HEK293T (cell line): ENCODE measurements around the gene OPTN.

Experiments used
- CTCF ChIA-PET: fragments of 350-600 bp; formaldehyde crosslinking; extraction: SDS; loops from one replicate; lab custom pipeline; 2021; ENCODE audit warnings: antibody characterized with exemption, inconsistent platforms; lab: Yijun Ruan, JAX
- POLR2A ChIA-PET: fragments of 350-600 bp; formaldehyde crosslinking; extraction: SDS; loops from one replicate; lab custom pipeline; 2020; ENCODE audit warnings: antibody characterized with exemption, inconsistent platforms; lab: Yijun Ruan, JAX
- DNase-seq: peaks from one replicate; pipeline ENCODE4 v3.0.0; 2012; ENCODE audit warnings: mixed read lengths; ENCODE audit errors: extremely low spot score
- ARNT ChIP-seq: fragments of 450-650 bp; IDR thresholded peaks from 2 replicates; pipeline ENCODE4 v1.6.1; 2017; ENCODE audit warnings: mild to moderate bottlenecking
- BHLHE40 ChIP-seq: fragments of 450-650 bp; IDR thresholded peaks from 2 replicates; pipeline ENCODE4 v1.6.1; 2016; ENCODE audit warnings: mild to moderate bottlenecking, moderate library complexity, borderline replicate concordance
- CTBP1 ChIP-seq: fragments of 450-650 bp; IDR thresholded peaks from 2 replicates; pipeline ENCODE4 v1.6.1; 2016; ENCODE audit warnings: borderline replicate concordance
- ELF4 ChIP-seq: fragments of 450-650 bp; IDR thresholded peaks from 2 replicates; pipeline ENCODE4 v1.6.1; 2017; ENCODE audit warnings: antibody characterized with exemption
- FOXA1 ChIP-seq: fragments of 450-650 bp; IDR thresholded peaks from 2 replicates; pipeline ENCODE4 v1.6.1; 2016; ENCODE audit warnings: mild to moderate bottlenecking
- FOXK2 ChIP-seq: fragments of 450-650 bp; IDR thresholded peaks from 2 replicates; pipeline ENCODE4 v1.6.1; 2016; ENCODE audit warnings: mild to moderate bottlenecking
- FOXM1 ChIP-seq: fragments of 450-650 bp; IDR thresholded peaks from 2 replicates; pipeline ENCODE4 v1.6.1; 2017; ENCODE audit warnings: mild to moderate bottlenecking, borderline replicate concordance
- HDGF ChIP-seq: fragments of 450-650 bp; IDR thresholded peaks from 2 replicates; pipeline ENCODE4 v1.6.1; 2017; ENCODE audit warnings: antibody characterized with exemption, borderline replicate concordance
- L3MBTL2 ChIP-seq: fragments of 450-650 bp; conservative IDR thresholded peaks from 2 replicates; pipeline ENCODE4 v1.6.1; 2016; ENCODE audit warnings: mild to moderate bottlenecking
- LEF1 ChIP-seq: fragments of 450-650 bp; IDR thresholded peaks from 2 replicates; pipeline ENCODE4 v1.6.1; 2017; ENCODE audit warnings: mild to moderate bottlenecking, borderline replicate concordance
- NFRKB ChIP-seq: fragments of 450-650 bp; IDR thresholded peaks from 2 replicates; pipeline ENCODE4 v1.6.1; 2016; ENCODE audit warnings: mild to moderate bottlenecking, moderate library complexity
- PKNOX1 ChIP-seq: fragments of 450-650 bp; IDR thresholded peaks from 2 replicates; pipeline ENCODE4 v1.6.1; 2016
- SP1 ChIP-seq: fragments of 450-650 bp; IDR thresholded peaks from 2 replicates; pipeline ENCODE4 v1.6.1; 2017
- SUZ12 ChIP-seq: fragments of 450-650 bp; IDR thresholded peaks from 2 replicates; pipeline ENCODE4 v1.6.1; 2016; ENCODE audit warnings: mild to moderate bottlenecking
- TARDBP ChIP-seq: fragments of 450-650 bp; IDR thresholded peaks from 2 replicates; pipeline ENCODE4 v1.6.1; 2016
- ZNF384 ChIP-seq: fragments of 450-650 bp; IDR thresholded peaks from 2 replicates; pipeline ENCODE4 v1.6.1; 2016

The OPTN gene

DNA sequence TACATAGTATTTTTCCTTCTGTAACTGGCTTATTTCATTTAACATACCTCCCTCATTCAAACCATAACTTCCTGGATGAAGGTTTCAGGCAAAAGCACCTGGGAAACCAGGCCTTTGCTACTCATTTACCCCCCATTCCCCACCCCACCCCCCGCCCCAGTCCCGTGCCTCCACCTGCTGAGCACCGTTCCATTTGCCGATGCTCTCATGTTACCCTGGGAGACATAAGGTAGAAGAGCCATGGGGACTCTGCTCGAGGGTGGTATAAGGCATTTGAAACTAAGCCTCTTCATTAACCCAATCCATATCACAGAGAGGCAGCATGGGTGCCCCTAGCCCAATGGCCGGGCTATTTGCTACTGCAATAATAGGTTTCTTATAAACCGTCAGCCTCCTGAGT, 39.2 kb downstream of the OPTN start:
- POLR2A ChIA-PET, result no interaction called here
- peak; percentile 11 for DNase-seq

GRCh38 chr10:13139676-13140075, 39.7 kb downstream of the OPTN start:
- CTCF ChIA-PET, result no interaction called here
- TF ChIP-seq ZNF384 (no peak), L3MBTL2 (no peak), FOXM1 (no peak), TARDBP (no peak), BHLHE40 (no peak), NFRKB (no peak), SUZ12 (no peak), HDGF (no peak), CTBP1 (no peak), FOXK2 (no peak), SP1 (no peak), ELF4 (no peak), LEF1 (no peak), FOXA1 (no peak), ARNT (no peak), PKNOX1 (no peak)
- POLR2A ChIA-PET, result no interaction called here
- DNase-seq, result no peak

More for the DNA sequence above, 39.2 kb downstream of the OPTN start:
- TF ChIP-seq ARNT (no peak), PKNOX1 (no peak), ELF4 (no peak)
- CTCF ChIA-PET, result no interaction called here

DNA sequence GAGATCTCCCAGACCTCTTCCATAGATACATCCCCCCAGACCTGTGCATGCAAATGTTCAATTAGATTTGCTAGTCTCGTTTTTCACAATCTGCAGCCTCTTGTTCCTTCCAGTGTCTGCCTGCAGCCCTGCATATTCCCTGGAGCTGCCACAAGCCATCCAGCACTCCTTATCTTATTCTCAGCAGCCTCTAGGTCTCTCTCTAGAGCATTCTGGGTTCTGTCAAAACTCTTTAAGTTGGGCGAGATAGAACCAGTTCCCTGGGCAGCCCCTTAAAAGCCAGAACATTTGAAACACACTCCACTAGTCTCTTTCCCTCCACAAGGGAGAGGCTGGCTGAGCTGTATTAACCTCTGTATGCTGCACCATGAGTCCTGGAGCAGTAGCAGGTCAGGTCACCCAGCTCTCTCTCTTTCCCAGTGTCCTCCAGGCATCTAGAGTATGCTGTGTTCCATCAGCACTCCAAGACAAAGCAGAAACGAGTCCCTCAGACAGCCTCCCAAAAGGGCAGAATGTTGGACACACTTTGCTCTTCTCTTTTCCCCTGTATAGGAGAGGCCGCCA, 40.7 kb downstream of the OPTN start:
- ChIA-PET POLR2A (no interaction called here), CTCF (interaction anchor here (1.5 kb wide), 1 partner anchor 41 kb away, joined by 3 read pairs; the partner anchor contains the start of gene OPTN)
- TF ChIP-seq BHLHE40 (no peak), ZNF384 (no peak), LEF1 (no peak), ELF4 (no peak), HDGF (no peak), FOXM1 (no peak), FOXK2 (no peak), FOXA1 (no peak)
- no peak for DNase-seq

- TF ChIP-seq SP1 (no peak), HDGF (no peak), FOXK2 (no peak), NFRKB (no peak), SUZ12 (no peak), LEF1 (no peak), L3MBTL2 (no peak), PKNOX1 (no peak), ZNF384 (no peak), FOXA1 (no peak), ARNT (no peak)
- POLR2A ChIA-PET, result no interaction called here
- CTCF ChIA-PET, result no interaction called here
- no peak for DNase-seq
Measured at GRCh38 chr10:13143766-13144165, 43.8 kb downstream of the OPTN start.

DNA sequence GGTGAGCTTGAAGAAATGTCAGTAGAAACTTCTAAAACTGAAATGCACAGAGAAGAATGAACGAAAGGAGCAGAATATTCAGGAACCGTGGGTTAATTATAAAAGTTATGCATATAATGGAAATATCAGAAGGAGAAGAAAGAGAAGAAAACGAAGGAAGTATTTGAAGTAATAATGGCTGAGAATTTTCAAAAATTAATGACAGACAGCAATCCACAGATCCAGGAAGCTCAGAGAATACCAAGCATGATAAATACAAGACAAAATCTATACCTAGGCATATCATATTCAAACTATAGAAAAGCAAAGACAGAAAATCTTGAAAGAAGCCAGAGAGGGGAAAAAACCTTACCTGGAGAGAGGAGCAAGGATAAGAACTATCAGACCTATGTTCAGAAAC, 44.9 kb downstream of the OPTN start:
- DNase-seq, result no peak
- POLR2A ChIA-PET, result no interaction called here
- no peak for TF ChIP-seq SP1
- TF ChIP-seq BHLHE40, result no peak
- TF ChIP-seq TARDBP, result no peak
- TF ChIP-seq LEF1, result no peak
- no peak for TF ChIP-seq HDGF
- TF ChIP-seq FOXM1, result no peak
- no peak for TF ChIP-seq L3MBTL2
- CTCF ChIA-PET, result no interaction called here

- ChIA-PET CTCF (no interaction called here), POLR2A (no interaction called here)
- TF ChIP-seq LEF1, result no peak
- TF ChIP-seq ELF4, result no peak
- TF ChIP-seq FOXM1, result no peak
- no peak for TF ChIP-seq FOXK2
- no peak for TF ChIP-seq TARDBP
- no peak for TF ChIP-seq BHLHE40
- no peak for TF ChIP-seq SP1
- TF ChIP-seq ZNF384, result no peak
- no peak for TF ChIP-seq ARNT
- no peak for TF ChIP-seq L3MBTL2
- no peak for TF ChIP-seq HDGF
- no peak for TF ChIP-seq SUZ12
- TF ChIP-seq PKNOX1, result no peak
- no peak for DNase-seq
Measured at GRCh38 chr10:13146379-13146778, 46.4 kb downstream of the OPTN start.
